ENCODE data around the gene PRPF40A.

The PRPF40A gene

GRCh38 chr2:152609699-152610098 is 107.6 kb downstream of the PRPF40A start:
- H3K27ac ChIP-seq (ENCODE audit: low read depth, low read length, poor library complexity, severe bottlenecking): no peak overlapping the region
- no peak overlapping the region for H3K4me3 ChIP-seq (ENCODE audit: low read depth, low read length, poor library complexity, severe bottlenecking)
- no peaks in the 10 kb centered on the region for H3K79me2 ChIP-seq (ENCODE audit: insufficient read depth, low read length)
- peaks cover 9% of the 10 kb centered on the region for H3K4me1 ChIP-seq (ENCODE audit: insufficient read depth, low read length, severe bottlenecking)
- no peak overlapping the region for H3K9ac ChIP-seq (ENCODE audit: low read length)
- H4K20me1 ChIP-seq (ENCODE audit: insufficient read depth, low read length): no peaks in the 10 kb centered on the region
- no peak overlapping the region for H2AFZ ChIP-seq (ENCODE audit: low read length)
- H3K9me3 ChIP-seq (ENCODE audit: low read length): no peaks in the 10 kb centered on the region
- H3K36me3 ChIP-seq (ENCODE audit: insufficient read depth, low read length): no peaks in the 10 kb centered on the region
- no peak for TF ChIP-seq EZH2 (IDR thresholded peaks at IDR 0.05; ENCODE audit: borderline replicate concordance, low read length)
- no peak for TF ChIP-seq CTCF (IDR thresholded peaks at IDR 0.05; ENCODE audit: low read length)
- no peaks in the 10 kb centered on the region for H3K27me3 ChIP-seq (ENCODE audit: insufficient read depth, low read length)
- no peak overlapping the region for H3K4me2 ChIP-seq (ENCODE audit: low read length)
- H3K9me2 ChIP-seq (ENCODE audit: low read depth, low read length): no peaks in the 10 kb centered on the region
- no peaks in the 10 kb centered on the region for H3F3A ChIP-seq (ENCODE audit: insufficient read depth, low read length)

- H2AFZ ChIP-seq (ENCODE audit: low read length): no peak overlapping the region
- H3K9me3 ChIP-seq (ENCODE audit: low read length): no peaks in the 10 kb centered on the region
- H3K27ac ChIP-seq (ENCODE audit: low read depth, low read length, poor library complexity, severe bottlenecking): no peak overlapping the region
- H3K9me2 ChIP-seq (ENCODE audit: low read depth, low read length): no peaks in the 10 kb centered on the region
- H3K27me3 ChIP-seq (ENCODE audit: insufficient read depth, low read length): no peaks in the 10 kb centered on the region
- TF ChIP-seq EZH2 (IDR thresholded peaks at IDR 0.05; ENCODE audit: borderline replicate concordance, low read length): no peak
- TF ChIP-seq CTCF (IDR thresholded peaks at IDR 0.05; ENCODE audit: low read length): no peak
- H3K4me3 ChIP-seq (ENCODE audit: low read depth, low read length, poor library complexity, severe bottlenecking): no peak overlapping the region
- no peak overlapping the region for H3K4me2 ChIP-seq (ENCODE audit: low read length)
- no peaks in the 10 kb centered on the region for H3K36me3 ChIP-seq (ENCODE audit: insufficient read depth, low read length)
- no peaks in the 10 kb centered on the region for H3F3A ChIP-seq (ENCODE audit: insufficient read depth, low read length)
- no peak overlapping the region for H3K9ac ChIP-seq (ENCODE audit: low read length)
- peaks cover 9% of the 10 kb centered on the region for H3K4me1 ChIP-seq (ENCODE audit: insufficient read depth, low read length, severe bottlenecking)
- no peaks in the 10 kb centered on the region for H3K79me2 ChIP-seq (ENCODE audit: insufficient read depth, low read length)
- no peaks in the 10 kb centered on the region for H4K20me1 ChIP-seq (ENCODE audit: insufficient read depth, low read length)
These were observed 108.1 kb downstream of the PRPF40A start for GRCh38 chr2:152609154-152609553.

- no peaks in the 10 kb centered on the region for H4K20me1 ChIP-seq (ENCODE audit: insufficient read depth, low read length)
- no peak for TF ChIP-seq EZH2 (IDR thresholded peaks at IDR 0.05; ENCODE audit: borderline replicate concordance, low read length)
- TF ChIP-seq CTCF (IDR thresholded peaks at IDR 0.05; ENCODE audit: low read length): no peak
- no peaks in the 10 kb centered on the region for H3K9me3 ChIP-seq (ENCODE audit: low read length)
- H3K4me2 ChIP-seq (ENCODE audit: low read length): no peak overlapping the region
- no peak overlapping the region for H3K9ac ChIP-seq (ENCODE audit: low read length)
- H2AFZ ChIP-seq (ENCODE audit: low read length): no peak overlapping the region
- no peaks in the 10 kb centered on the region for H3K9me2 ChIP-seq (ENCODE audit: low read depth, low read length)
- H3K4me1 ChIP-seq (ENCODE audit: insufficient read depth, low read length, severe bottlenecking): peaks cover 9% of the 10 kb centered on the region
- H3F3A ChIP-seq (ENCODE audit: insufficient read depth, low read length): no peaks in the 10 kb centered on the region
- H3K36me3 ChIP-seq (ENCODE audit: insufficient read depth, low read length): no peaks in the 10 kb centered on the region
- no peaks in the 10 kb centered on the region for H3K27me3 ChIP-seq (ENCODE audit: insufficient read depth, low read length)
- no peak overlapping the region for H3K4me3 ChIP-seq (ENCODE audit: low read depth, low read length, poor library complexity, severe bottlenecking)
- no peak overlapping the region for H3K27ac ChIP-seq (ENCODE audit: low read depth, low read length, poor library complexity, severe bottlenecking)
- H3K79me2 ChIP-seq (ENCODE audit: insufficient read depth, low read length): no peaks in the 10 kb centered on the region
These were observed 109.4 kb downstream of the PRPF40A start for GRCh38 chr2:152607793-152608300.
